ENCODE data around the gene NLRP14. TPM values are rescaled to one million over a fixed set of nuclear protein-coding genes. Genes with fewer than 3 reads are reported as not detected.

The NLRP14 gene
- total RNA-seq = 0.11 and 0.39 TPM in 2 replicates

- intact Hi-C loops (cut with micrococcal nuclease) = no loop called here
Observed at GRCh38 chr11:7020183-7020917, at the start of gene NLRP14, which contains the start of gene ZNF214. TSS of gene NLRP14 (plus strand) at chr11:7020479. CDS start at chr11:7038587, 18,108 bp downstream. TSS of gene ZNF214 (minus strand) at chr11:7020346. CDS start at chr11:7002835, 17,511 bp downstream.

- intact Hi-C loops (cut with micrococcal nuclease) = no loop called here
Observed at GRCh38 chr11:6979365-6979764, 40.9 kb upstream of the NLRP14 start.

GRCh38 chr11:6986487-6986886 lies 33.8 kb upstream of the NLRP14 start:
- intact Hi-C loops (cut with micrococcal nuclease) = no loop called here

GRCh38 chr11:6988506-6988905 lies 31.8 kb upstream of the NLRP14 start:
- intact Hi-C loops (cut with micrococcal nuclease) = no loop called here

DNA sequence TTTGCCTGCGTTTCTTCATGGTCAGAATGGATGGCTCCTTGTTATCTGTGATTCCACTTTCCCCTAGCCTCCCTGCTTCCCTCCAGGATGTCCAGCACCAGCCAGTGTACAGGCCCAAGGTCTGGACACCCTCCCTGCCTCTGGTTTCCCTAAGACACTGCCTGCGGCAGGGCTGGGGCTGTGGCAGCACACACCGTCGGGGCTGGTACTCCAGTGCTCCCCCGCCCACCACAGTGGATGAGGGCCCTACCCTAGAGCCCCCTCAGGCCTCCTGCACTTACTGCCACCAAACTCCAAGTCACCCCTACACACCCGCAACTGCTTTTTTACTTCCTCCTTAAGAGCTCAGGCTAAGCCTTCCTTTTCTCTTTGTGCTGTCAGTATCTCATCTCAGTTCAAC lies 29.1 kb upstream of the NLRP14 start:
- intact Hi-C loops (cut with micrococcal nuclease) = no loop called here

GRCh38 chr11:6992026-6992425 lies 28.3 kb upstream of the NLRP14 start:
- intact Hi-C loops (cut with micrococcal nuclease) = no loop called here

DNA sequence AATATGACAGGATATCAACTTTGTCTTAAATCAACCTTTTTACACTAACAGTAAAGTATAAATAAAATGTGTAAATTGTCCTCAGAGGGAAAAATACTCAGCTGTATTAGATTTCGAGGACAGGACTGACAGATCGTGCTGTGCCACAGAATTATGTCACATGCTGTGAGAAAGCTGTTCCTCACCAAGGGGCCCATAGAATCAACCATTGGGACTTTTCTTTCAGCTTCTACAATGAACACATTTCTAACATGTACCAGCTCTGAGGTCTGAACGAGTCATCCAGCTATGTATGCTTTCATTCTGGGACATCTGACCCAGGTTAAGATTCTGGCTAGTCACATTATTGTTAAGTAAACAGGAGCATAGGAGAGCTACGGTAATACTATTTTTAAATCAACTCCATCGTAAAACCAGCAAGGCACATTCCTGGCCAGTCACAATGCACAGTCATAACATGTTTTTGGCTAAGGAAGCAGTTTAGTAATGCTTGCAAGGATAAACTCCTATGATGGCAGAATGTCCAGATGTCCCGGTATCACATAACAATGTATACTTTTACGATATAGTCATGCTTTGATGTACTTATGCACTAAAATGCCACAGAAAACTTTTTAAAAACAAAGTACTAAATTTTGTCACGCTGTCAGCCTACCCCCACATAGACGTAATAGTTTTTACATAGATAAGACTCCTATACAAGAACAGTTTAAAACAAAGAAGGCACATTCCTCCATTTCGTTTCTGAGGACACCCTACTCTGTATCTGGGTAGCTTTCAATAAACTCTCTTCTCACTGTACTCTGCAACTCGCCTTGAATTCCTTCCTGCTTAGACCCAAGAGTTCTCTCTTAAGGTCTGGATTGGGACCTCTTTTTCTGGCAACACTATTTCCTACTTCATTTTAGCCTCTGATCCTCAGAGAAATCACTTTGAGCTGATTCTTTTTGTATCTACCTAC lies 27.5 kb upstream of the NLRP14 start:
- intact Hi-C loops (cut with micrococcal nuclease) = no loop called here

DNA sequence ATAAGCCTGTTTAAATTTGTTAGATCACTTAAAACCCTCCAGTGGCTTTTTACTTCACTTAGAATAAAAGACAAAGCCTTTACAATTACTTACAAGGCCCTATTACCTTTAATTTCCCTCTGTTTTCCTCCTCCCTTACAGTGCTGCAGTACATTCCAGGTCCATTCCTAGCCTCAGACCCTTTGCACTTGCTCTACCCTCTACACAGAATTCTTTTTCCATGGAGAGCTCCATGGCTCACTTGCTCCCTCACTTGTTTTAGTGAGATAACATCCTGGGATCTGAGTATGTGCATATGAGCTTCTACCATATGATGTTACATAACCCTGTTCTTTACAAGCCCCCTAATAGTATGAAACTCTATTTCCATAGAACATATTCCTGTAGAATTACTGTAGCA lies 24.6 kb upstream of the NLRP14 start:
- intact Hi-C loops (cut with micrococcal nuclease) = no loop called here

- intact Hi-C loops (cut with micrococcal nuclease) = no loop called here
Observed at GRCh38 chr11:7004482-7004881, 15.8 kb upstream of the NLRP14 start.

GRCh38 chr11:7014118-7014517 lies 6.2 kb upstream of the NLRP14 start:
- intact Hi-C loops (cut with micrococcal nuclease) = no loop called here

- intact Hi-C loops (cut with micrococcal nuclease) = no loop called here
Observed at GRCh38 chr11:7016011-7016410, 4.3 kb upstream of the NLRP14 start.

DNA sequence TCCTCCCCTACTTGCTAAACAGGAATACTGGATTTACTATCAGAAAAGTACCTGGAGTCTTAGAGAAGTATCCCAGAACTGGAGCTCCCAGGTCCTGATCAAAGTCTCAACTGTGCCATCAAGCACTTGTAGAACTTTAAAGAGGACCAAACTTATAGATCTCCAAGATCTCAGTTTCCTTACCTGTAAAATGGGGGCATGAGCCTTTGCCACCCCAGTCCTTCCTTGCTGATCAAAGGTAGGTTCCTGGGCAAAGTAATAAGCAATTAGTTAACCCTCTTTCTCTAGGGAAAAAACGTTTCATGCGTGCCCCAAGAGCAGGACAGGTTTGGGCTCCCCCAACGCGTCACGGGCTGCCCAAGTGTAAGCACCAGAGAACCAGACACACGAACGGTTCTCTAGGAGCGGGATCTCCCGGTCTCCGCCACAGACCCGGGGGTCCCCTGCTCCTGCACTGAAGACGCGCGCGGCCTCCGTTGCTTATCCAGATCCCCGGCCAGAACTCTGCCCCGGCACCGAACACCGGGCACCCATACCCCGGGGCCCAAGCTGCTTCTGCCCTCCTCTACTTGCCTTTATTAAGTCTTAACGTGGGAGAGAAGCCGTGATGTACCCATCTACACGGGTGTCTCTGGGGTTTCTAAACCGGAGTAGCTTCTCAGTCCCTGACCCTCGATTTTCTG lies 638 bp upstream of the NLRP14 start:
- intact Hi-C loops (cut with micrococcal nuclease) = no loop called here

GRCh38 chr11:7021318-7021717 lies 1.0 kb downstream of the NLRP14 start:
- intact Hi-C loops (cut with micrococcal nuclease) = no loop called here

DNA sequence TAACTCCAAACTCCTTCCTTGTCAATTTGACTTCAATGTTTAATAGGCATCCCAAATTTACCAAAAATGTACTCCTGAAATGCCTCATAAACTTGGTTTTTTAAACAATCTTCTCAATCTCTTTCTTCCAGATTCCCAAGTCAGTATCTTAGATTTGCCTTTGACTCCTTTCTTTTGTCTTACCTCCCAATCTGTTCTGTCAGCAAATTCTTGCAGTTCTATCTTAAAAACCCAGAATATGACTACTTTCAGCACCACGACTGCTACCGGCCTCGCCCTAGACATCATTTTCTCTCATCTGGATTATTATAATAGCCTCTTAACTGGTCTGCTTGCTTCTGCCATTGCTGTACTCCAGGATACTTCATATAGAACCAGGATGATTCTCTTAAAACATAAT lies 7.9 kb downstream of the NLRP14 start:
- intact Hi-C loops (cut with micrococcal nuclease) = no loop called here

DNA sequence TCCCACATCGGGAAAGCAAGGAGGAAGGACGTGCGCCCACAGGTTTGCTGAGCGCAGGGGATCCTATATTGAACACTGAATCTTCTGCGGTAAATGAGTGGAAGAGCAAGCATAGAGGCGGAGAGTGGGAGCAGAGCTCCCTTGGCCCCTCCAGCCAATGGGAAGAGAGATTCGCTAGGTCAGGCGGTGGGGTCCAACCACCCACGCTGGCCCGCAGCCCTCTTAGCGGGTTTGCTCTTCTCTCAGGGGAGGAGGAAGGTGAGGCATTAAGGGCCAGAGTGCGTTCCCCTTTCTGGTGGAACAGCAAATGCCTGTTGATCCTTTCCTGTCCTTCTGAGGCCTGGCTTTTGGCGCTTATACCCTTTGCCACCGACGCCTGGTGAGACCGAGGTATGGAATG lies 10.6 kb downstream of the NLRP14 start:
- intact Hi-C loops (cut with micrococcal nuclease) = no loop called here

DNA sequence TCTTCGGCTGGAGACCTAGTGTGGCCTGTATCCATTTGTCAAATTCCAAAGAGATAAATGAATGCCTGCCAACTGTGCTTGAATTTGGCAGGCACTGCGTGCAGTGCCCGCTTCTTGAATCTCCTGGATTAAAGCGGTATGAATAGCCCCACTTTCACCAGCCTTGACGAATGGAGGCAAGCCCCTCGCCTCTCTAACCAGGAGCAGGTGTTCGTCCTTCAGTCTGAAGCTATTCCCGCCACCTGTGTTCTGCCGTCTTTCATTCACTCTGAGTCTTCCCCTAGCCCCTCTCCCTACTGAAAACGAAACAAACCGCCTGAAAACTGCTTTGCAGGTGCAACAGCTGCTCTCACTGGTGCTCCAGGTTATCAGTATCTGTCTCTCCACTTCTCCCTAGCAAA lies 11.2 kb downstream of the NLRP14 start:
- intact Hi-C loops (cut with micrococcal nuclease) = no loop called here

GRCh38 chr11:7032692-7033091 lies 12.4 kb downstream of the NLRP14 start:
- intact Hi-C loops (cut with micrococcal nuclease) = no loop called here

DNA sequence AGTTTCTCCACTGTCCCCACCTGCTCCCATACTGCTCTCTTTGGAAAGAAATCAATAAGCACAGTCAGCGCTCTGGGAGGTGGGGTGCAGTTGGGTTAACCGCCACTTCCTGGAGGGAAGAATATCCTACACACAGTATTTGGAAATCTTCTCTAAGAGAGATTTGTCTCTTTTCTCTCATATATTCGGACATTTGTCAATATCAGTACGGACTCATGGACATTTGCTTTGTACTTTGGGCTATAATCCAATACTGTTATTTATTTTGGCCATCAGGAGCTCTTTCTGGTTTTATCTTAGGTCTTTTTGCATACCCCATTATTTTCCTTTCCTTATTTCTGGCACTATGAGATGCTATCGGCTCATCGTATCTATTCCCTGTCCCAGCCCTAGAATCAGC lies 13.7 kb downstream of the NLRP14 start:
- intact Hi-C loops (cut with micrococcal nuclease) = no loop called here

DNA sequence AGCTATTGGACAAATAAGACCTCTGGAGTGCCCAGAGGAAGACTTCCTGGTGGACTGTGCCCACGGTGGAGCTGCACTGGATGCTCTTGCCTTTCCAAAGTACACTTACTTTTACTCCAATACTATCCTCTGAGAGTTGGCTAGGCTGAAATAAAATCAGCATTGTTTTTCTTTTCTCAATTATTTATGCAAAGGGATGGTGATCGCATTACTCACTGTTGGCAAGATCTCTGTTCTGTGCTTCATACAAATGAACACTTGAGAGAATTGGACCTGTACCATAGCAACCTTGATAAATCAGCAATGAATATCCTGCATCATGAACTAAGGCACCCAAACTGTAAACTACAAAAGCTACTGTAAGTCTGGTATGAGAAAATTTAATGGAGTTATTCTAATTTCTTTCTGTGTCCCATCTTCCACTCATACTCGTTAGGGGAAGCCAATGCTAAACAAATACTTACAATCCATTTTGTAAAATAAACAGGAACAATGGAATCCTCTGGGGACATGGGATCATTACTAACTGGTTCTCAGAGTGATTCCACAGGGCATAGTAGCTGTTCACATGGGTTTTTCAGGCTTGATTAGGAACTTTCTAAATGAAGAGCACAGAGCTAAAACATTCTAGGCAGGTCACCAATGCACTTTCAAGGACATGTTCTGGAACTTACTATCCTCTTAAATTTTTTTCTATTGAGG lies 26.3 kb downstream of the NLRP14 start:
- intact Hi-C loops (cut with micrococcal nuclease) = no loop called here

- intact Hi-C loops (cut with micrococcal nuclease) = no loop called here
Observed at GRCh38 chr11:7050191-7050590, 29.9 kb downstream of the NLRP14 start.

Measured in T-helper 2 cell treated with Interferon-gamma antibody and Interleukin-4, amounts not matched to agents 100 ng/mL and 5 ng/mL, for 36 hours (primary cell).